Germinal center (tissue), 1 donor: Measurements from ENCODE around the gene SLC25A51.
A peak's percentile ranks its signal among the peaks of the same experiment; 100 is the strongest.
"Not testable (repeated sequence)": the region's sequence is repeated elsewhere in the genome, so short reads cannot be mapped to it uniquely, and the experiment has no call there.

Experiments
- DNase-seq: peaks from one replicate; pipeline ENCODE4 v3.0.0; 2012; ENCODE audit warnings: mixed read lengths, low spot score

The SLC25A51 gene

DNA sequence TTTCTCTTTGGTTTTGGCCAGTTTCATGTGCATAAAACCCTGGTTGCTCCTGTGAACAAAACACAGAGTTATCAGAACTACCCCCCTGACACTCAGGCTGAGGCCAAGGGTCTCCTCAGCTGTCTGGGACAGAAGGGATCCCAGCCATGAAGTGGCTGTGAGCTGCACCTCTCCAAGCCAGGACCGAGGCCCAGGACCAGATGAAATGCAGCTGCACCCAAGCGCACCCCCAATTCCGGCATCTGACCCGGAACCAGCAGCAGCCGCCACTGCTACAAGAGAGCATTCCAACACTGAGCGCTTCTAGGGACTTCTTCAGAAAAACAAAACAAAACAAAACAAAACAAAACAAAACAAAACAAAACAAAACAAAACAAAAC, 16.0 kb upstream of the SLC25A51 start:
- no peak for DNase-seq

DNA sequence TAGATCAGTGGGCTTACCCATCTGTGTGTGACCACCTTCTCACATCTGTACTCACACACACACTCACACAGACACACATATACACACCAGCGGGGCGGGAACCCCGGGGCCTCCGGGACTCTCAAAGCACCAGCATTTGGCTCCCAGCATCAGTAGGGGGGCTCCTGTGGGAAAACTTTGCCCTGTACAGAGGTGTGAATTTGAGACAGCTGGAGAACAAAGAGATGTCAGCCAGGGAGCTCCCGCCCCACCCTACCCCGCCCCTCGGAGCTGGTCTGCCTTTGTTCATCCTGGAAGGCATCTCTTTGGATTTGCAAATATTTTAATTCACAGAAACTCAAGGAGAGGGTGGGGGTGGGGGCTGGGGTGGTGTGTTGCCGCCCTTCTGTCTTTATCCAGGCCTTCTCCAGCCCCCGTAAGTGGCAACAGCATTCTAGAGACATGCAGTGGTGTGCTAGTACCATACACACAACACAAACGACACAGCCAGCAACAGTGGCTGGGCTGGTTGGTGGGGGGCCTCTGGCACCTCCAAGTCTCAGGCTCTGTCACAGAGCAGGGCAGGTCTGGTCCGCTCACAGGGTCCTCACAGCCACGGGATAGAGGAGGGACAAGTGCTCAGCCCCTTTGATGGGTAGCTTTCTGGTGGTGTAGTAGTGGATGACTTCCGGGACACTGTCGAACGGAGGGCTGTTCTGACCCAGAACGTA, 15.5 kb upstream of the SLC25A51 start:
- no peak for DNase-seq

DNA sequence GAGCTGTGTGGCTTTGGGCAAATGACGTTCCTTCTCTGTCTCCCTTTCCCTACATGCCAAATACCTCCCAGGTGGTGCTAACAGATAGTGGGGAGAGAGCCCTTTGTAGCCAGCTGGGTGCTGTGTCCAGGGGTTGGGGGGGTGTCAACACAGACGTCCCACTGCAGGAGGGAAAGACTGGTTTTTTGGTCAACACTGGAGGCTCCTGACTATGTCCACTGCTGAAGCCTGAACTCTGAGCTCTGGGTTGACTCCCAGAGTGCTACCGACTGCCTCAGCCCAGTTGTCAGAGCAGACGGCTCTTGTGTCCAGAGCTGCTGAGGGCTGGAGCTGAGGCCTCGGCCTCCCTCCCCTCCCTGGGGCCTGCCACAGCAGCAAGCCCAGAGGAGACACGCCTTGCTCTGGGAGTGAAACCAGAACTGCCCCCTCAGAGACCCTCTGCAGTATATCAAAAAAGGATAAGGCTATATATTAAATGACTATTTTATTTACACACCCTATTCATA, 14.8 kb upstream of the SLC25A51 start:
- DNase-seq = no peak

DNA sequence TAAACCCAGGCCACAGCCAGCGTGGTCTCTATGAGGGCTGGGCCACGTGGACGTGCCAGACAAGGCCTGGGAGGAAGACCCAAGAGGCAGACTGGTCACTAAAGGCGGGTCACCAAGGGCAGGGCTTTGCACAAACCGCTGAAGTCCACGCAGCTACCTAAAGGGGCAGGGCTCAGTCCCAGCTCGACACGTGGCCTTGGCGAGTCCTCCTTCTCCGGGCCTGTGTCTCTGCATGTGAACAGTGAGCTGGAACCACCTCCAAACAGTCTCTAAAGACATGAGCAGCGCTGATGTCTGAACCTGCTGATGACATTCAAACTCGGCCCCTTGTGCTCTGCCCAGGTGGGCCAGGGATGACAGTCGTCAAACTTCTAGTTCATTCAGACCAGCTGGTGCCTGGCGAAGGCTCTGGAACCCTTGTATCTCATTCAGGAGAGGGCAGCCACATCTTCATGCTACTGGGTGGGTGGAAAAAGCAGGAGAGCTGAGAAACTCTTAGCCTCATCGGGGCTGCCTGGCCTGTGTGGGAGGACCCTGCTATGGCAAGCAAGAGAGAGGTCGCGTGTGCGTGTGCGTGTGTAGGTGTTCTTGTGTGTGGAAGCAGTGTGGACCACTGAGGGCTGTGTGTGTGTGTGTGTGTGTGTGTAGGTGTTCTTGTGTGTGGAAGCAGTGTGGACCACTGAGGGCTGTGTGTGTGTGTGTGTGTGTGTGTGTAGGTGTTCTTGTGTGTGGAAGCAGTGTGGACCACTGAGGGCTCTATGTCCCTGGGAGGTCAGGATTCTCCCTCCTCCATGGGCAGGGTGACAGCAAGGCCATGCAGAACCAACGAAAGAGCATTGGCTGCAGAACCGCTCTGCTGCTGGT, 14.1 kb upstream of the SLC25A51 start:
- DNase-seq = no peak

DNA sequence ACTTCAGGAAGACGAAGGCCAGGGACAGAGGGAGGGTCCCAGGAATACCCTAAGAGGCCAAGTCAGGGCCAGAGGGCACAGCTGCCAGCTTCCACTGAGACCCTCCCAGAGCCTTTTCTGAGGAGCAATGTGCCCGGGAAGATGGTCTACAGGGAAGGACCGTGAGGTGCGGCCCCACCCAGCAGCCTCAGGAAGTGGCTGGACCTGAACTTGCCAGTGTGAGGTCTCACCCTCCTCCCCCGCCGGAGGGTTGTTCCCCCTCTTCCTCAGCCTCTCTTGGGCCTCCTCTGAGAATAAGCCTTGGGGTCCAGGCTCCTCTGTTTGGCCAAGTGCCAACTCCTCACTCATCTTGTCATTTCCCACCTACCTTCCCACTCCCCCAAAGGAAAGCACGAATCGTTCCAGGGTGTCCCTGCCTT, 13.4 kb upstream of the SLC25A51 start:
- DNase-seq = no peak

DNA sequence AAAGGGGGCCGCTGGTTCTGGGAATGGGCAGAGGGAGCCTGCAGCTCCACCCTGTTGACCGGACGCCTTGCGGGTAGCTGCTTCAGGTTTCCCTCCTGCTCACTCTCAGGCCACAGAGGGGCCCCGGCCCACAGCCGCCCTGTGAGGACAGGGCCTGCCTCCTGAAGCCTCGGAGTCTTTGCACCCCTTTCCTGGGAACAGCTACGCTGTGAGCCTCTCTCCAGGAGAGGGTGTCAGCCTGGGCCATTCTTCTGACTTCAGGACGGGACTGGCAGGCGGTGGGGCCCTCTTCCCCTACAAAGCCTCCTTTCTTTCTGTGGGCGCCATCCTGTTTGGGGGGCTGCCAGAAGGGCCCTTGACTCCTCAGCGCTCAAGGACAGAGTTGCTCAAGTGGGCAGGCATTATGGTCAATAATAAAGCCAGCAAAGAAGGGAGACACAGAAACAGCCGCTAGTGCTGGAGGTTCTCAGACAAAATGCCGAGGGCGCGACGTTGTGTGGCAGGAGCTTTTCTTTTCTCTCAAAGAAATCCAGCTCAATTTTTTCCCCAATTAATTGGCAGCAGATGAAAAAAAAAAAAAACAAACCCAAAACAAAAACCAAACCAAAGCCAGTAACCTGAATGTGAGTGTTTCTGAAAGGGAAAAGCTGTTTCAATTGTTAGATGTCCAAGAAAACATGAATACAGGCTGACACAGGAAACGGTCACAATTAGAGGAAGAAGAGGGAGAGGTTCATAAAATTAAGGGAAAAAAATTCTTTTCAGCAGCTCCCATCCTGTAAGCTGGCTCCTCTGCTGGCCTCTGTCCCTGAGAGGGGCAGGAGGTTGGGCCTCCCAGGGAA, 12.8 kb upstream of the SLC25A51 start:
- no peak for DNase-seq

DNA sequence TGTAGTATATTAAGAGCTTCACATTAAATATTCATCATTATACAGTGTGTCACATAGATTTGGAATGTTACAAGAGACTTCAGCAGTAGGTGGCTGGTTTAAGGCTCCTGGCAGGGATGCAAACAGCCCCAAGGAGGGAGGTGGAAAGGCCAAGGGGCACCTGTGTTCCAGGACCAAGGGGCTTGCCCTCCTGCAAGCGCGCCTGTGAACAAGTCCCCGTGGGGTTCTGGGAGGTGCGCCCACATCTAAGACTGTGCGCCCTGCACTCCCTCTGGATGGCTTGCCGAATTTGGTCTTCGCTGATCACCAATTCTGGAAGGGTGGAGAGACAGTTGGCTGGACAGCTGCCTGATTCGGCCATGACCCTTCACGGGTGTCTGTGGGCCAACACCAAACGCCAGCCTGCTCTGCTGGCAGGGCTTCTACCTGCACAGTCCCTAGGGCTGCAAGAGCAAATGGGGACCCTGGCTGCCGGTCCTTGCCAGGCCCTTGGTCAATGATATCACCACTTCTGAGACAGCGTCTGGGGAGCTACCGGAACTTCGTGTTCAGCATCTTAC, 12.1 kb upstream of the SLC25A51 start:
- no peak for DNase-seq

DNA sequence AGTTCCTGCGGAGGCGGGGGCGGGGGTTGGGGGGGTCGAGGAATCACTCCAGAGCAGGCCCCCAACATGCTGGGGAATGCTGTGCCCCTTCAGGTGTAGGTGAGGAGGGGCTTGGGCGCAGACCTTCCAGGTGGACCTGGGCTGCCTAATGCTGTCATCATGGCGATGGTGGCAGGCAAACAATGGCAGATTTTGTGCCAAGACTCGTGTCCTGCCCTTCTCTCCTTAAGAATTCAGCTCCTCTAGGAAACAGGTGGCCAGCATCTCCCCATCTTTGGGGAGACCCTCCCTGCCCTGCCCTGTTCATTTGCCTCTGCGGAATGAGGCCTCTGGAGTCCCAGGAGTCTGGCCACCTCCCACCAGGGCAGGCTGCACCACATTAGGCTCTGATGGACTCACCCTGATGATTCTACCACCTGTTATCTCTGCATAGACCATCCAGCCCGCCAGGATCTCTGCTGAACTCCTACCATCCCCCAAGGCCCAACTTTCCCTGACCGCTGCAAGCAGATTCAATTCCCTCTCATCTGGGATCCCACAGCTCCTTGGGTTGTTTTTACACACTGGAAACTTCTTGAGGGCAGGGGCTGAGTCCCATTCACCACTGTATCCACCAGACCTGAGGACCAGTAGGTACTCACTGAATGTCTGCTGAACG, 10.9 kb upstream of the SLC25A51 start:
- no peak for DNase-seq

DNA sequence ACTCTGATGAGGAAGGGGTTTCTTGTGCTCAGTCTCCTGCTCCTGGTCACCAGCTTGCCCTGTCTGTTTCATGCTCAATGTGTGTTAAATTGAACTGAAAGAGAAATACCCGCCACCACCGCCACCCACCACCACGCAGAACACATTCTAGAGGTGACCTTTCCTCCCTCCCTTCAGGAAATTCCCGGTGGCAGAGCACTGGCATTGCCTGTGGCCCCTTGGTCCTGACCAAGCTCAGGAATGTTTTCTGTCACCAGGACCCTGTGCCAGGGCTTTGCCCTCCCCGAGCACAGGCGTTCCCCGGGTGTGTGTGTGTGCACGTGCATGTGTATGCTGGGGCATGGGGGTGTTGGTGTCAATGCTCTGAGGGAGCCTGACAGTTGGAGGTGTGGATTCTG, 10.2 kb upstream of the SLC25A51 start:
- no peak for DNase-seq

DNA sequence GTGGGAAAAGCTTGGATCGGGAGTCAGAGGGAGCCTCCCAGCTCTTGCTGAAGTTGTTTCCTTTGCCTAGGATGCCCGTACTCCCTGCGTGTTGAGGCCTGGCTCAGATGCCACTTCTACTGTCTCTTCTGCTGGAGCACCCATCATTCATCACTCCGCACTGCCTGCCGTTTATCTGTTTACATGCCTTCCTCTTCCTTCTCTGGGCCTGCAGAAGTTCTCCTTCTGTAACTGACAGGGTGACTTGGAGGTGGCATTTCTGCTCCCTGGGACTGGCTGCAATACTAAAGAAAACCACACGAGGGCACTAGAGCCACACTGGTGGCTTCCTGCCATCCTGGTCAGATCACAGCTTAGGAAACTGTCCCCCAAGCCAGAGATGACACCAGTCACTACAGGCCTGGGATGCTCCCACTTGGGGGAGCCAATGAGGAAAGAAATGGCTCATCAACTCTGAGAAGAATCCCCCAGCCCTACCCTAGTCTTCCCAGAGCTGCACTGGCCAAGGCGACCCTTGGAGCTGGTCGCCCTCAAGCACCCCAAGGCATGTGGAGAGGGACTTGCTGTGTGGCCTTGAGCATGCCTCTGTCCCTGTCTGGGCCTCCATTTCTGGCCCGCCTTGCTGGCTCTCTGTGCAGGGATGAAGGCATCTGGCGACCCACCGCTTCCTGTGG, 9.7 kb upstream of the SLC25A51 start:
- DNase-seq = peak; percentile 80

DNA sequence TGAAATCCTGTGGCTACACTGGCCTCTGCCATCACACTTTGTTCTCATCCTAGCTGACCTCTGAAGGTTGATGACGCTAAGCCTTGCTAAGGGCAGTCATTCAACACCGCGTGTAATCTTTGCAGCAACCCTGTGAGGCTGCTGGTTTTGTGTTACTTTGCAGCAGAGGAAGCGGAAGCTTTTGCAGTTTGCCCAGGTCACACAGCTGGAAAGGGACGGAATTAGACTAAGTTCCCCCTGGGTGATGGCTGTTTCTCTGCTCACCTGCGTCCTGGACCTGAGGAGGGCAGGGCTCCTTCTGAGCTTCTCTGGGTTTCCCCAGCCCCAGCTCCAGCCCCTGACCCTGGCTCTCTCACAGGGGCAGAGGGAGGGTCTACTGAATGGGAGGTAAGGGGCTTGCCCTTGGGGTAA, 7.3 kb upstream of the SLC25A51 start:
- no peak for DNase-seq

DNA sequence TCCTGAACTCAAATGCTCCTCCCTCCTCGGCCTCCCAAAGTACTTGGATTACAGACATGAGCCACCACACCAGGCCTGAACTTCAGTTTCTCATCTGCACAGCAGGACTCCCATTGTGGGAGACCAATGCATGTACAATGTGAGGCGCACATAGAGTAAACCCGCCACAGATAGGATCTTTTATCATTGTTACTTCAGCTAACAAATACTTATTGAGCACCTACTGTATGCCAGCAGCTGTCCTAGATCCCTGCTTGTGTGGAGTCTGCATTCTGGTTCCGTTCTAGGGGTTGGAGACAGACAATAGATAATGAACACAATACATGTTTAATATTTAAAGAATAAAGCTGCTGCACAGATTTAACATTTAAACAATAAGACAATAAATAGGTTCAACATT, 6.3 kb upstream of the SLC25A51 start:
- no peak for DNase-seq

DNA sequence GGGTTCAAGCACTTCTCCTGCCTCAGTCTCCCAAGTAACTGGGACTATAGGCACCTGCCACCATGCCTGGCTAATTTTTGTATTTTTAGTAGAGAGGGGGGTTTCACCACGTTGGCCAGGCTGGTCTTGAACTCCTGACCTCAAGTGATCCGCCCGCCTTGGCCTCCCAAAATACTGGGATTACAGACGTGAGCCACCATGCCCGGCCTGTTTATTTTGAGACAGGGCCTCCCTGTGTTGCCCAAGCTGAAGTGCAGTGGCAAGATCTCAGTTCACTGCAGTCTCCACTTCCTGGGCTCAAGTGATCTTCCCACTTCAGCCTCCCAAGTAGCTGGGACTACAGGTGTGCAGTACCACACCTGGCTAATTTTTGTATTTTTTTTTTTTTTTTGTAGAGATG, 5.9 kb upstream of the SLC25A51 start:
- DNase-seq = not testable (repeated sequence)

DNA sequence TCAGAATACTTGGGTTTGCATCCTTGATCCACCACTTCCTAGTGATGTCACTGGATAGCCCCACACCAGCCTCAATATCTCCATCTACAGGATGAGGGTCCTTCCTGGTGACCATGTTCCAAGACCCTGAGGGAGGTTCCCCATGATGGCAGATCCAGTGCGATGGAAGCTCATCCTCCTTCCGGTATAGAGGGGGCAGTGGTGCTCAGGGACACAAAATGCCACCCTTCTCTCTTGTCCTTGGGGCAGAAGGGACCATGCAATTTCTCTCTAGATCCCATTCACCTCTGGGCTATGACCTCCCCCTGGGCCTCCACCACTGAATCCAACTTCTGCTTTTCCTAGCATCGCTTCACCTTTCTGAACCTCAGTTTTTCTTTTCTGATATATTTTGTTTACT, 5.4 kb upstream of the SLC25A51 start:
- DNase-seq = no peak

DNA sequence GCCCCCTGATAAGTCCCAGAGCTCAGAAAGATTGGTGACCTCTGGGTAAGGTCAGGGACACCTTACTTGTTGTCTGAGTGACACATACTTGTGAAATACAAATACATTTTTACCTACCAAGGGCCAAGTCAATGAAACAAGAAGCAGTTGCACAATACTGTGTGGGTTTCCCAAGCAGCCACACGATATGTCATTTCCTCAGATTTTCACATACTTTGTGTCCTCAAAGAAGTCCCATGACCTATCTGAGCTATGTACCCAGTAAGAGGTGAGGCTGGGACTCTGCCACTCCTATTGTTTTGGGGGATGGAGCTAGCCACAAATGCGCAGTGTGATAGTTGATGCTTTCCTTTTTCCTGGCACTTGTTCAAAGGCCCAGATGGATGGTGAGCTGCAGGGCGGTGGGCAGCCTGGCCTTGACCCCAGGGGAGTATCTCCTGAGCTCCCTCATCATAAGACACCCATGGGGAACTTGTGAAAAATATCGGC, 4.8 kb upstream of the SLC25A51 start:
- no peak for DNase-seq

DNA sequence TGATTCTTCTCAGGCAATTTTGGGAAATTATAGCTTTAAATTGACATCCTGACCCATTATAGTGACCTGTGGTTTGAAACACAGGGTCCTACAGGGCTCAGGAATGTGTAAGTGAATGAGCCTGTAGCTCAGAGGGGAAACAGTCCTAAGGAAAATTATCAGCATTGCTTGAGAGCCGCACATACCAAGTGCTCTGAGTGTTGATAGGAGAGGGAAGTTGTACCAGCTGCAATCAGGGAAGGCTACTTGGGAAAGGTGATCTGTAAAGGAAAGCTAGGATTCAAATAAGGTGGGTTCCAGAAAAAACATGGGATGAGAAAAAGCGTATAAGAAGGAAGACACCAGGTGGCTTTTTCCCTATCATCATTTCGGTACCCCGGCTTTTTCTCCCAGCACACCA, 4.4 kb upstream of the SLC25A51 start:
- no peak for DNase-seq

DNA sequence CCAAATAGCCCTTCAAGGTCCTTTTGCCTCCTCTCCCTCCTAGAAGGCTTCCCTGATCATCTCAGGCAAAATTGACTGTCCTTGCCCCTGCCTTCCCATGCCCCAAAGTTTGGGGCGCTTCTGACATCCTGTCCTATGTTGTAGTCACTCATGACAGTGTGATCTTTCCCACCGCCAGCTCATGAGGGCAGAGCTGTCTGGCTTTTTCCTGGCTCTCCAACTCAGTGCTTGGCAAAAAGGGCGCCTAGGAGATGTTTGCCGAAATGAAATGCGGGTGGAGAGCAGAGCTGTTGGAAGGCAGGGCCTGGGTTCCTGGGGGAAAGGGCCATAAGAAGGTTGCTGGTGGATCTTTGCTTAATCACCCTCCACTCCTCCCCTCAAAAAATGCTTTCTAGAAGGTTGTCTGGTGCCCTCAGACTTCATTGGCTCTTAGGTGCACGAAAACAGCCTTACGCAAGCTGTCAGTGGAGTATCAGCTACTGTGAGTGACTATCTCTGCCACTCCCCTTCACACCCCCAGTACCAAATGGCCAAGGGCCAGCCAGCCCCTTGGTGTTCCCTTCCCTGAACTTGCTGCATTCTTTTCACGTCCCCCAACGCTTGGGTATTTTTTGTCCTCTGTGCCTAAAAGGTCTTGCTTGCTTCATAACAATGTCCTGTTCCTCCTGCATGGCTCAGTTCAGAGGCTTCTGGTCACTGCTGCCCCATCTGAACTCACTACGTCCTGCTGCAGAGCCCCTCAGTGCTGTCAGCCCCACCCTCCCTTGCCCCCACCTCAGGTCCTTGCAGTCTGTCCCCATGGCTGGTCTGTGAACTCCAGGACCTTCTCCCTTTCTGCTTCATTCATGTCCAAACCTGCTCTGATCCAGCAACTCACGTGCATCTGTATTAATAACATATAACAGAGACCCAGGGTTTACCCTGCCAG, 2.6 kb upstream of the SLC25A51 start:
- DNase-seq = no peak

DNA sequence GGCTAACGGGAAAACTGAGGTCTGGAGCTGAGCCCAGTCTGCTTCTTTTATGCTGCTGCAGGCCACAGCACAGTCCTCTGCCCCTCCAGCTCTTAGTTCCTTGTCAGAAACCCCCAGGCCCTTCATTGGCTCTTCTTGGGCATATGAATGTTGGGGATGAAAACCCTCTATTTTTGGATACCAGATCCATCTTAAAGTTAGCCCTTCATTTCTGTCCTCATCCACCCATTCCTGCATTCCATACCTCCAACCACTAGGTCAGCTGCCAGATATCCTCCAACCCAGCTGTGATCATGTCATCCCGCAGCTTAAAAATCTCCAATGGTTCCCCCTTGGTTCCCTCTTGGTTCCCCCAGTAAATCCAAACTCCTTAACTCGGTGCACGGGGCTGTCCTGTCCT, 1.8 kb upstream of the SLC25A51 start:
- DNase-seq = no peak

DNA sequence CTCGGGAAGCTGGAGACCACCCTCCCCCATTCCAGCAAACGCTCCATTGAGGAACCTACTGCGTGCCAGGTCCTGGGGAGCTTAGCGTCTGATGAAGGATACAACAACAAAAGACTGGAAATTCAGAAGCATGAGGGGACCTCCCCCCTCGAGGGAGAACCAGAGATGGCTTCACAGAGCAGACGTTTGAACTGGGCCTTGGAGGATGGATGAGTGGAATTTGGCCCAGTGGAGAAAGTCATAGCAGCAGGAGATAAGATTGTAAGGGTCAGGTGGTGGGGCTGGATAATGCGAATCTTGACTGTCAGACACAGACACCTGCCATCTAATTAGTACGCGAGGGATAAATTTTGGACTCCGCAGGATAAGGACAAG, 1.2 kb upstream of the SLC25A51 start:
- no peak for DNase-seq
